HG03095 (cell line): ENCODE data around the gene HAS3.
"Not testable (repeated sequence)": the region's sequence is repeated elsewhere in the genome, so short reads cannot be mapped to it uniquely, and the experiment has no call there.

Experiments
- ATAC-seq: cut with Tn5 transposase; IDR thresholded peaks from one replicate; pipeline ENCODE4 v1.9.1; 2021; ENCODE audit warnings: moderate library complexity; ENCODE audit not compliant: unreplicated experiment

Gene HAS3

DNA sequence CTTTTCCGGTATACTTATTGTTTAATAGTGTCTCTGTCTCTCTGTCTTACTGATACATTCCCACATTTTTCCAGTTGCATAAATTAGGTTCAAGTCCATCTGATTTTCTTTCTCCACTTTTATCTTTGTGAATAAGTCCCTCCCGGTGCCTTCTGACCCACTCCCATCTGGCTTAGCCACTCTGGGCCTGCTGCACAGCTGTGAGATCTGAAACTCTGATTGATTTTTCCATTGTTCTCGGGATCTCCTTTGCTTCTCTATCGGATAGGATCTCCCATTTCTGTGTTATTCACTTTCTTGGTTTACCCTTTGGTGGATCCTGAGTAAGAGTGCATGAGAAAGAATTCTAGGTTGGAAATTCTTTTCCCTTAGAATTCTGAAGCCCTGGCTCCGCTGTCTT lies 35.6 kb downstream of the HAS3 start:
- ATAC-seq: no peak

DNA sequence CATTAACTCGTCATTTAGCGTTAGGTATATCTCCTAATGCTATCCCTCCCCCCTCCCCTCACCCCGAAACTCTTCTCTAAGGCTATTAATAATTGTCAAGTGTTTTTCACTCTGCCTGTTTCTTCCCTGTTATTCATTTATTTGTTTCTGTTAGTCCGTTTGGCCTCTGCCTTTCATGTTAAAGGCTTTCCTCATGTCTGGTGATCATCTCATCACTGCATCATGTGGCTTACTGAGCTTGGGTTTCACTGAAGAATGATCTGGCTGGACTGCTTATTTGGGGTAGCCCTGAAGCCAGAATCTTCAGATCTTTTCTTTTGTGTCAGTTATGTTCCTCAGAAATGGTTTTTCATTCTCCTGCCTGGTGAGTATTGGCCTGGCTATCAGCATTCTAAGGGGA lies 36.5 kb downstream of the HAS3 start:
- ATAC-seq: no peak

DNA sequence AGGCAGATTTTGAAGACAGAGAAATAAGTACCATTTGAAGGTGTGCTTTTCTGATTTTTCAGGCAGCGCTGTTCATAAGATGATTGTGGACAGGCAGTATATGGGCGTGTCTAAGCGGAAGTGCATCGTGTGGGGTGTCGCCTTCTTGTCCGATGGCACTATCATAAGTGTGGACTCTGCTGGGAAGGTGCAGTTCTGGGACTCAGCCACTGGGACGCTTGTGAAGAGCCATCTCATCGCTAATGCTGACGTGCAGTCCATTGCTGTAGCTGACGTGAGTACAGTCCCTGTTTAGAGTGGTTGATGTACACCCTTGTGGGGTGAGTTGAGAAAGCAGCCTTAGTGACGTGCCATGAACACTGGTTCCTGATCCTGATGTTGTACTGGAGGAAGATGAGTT lies 37.7 kb downstream of the HAS3 start:
- no peak for ATAC-seq

- no peak for ATAC-seq
These were observed 40.2 kb downstream of the HAS3 start for GRCh38 chr16:69145658-69146057.

GRCh38 chr16:69149621-69150020 lies 44.2 kb downstream of the HAS3 start:
- ATAC-seq: not testable (repeated sequence)

- ATAC-seq: no peak
These were observed 44.9 kb downstream of the HAS3 start for GRCh38 chr16:69150146-69150865.

DNA sequence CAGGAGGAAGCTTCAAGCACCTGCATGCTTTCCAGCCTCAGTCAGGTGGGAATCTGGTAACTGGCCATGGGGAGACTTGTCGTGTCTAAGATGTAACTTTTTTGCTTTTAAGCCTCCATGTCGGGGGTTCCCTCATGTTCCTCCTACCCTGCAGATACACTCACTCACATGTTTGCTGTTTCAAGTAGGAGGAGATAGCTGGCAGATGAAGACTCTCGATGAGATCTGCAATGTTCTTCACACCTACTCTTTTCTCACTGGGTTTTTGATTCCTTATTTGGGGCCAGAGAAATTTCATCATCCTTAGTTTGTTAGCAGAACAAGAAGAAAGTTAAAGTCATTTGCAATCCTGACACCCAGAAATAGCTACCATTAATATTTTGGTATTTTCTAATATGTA lies 51.7 kb downstream of the HAS3 start:
- ATAC-seq: no peak

GRCh38 chr16:69160192-69160591 lies 54.7 kb downstream of the HAS3 start:
- ATAC-seq: no peak

DNA sequence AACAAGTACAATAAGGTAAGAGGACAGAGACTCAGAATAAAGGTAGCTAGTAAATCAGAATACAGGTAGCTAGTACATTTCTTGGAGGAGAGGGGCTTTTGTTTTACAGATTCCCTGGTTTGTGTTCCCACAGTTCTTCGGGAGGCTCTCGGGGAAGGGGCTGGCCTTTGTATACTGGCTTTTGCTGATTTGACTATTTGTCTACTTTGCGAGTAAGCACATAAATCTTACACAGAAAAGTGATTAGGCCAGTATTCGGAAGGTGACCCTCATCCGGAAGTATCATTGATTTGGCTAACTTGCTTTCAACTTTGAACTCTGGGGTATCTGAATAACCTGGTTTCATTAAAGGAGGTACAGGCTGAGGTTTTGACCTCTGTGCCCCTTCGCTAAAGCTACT lies 60.1 kb downstream of the HAS3 start:
- ATAC-seq: no peak

DNA sequence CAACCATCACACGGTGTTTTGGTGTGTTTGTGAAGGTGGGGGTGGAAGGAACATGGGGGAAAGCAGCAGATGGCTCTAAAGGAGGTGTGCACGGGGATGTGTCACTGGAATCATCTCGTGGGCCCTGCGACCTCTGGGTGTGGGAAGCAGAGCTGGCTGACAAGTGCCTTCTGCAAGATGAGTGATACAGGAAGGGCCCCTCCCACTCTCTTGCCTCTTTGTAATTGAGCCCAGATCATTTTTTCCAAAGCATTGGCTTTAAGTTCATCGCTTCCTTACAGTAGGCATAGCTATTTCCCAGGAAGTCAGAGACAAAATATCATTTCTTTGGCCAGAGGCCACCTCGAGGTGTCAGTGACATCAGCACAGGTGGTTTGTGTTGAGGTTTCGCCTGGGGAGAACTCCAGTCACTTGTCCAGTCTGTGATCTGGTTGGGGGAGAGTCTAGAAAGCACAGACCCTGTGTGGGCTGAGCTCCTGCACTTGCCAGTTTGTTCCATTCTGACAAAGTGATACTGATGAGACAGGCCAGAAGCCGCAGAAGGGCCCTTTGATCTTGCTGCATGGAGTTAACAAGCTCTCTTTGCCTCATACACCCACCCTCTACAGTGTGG lies 60.9 kb downstream of the HAS3 start:
- ATAC-seq: no peak

GRCh38 chr16:69166946-69167930 lies 61.8 kb downstream of the HAS3 start:
- no peak for ATAC-seq
